ENCODE data around the gene COL11A1.
"Not testable (repeated sequence)": the region's sequence is repeated elsewhere in the genome, so short reads cannot be mapped to it uniquely, and the experiment has no call there.

COL11A1 gene

GRCh38 chr1:103069201-103069600, 39.1 kb downstream of the COL11A1 start:
- no peak overlapping the region for H3K27ac ChIP-seq (ENCODE audit: low read depth, low read length)
- no peaks in the 10 kb centered on the region for H3K79me2 ChIP-seq (ENCODE audit: control insufficient read depth, low read length)
- H3K4me2 ChIP-seq (ENCODE audit: low read length): no peak overlapping the region
- H3K9me3 ChIP-seq (ENCODE audit: control insufficient read depth, insufficient read depth, low read length): no peaks in the 10 kb centered on the region
- no peaks in the 10 kb centered on the region for H3K4me1 ChIP-seq (ENCODE audit: control insufficient read depth, low read length)
- H3F3A ChIP-seq (ENCODE audit: control insufficient read depth, insufficient read depth): no peaks in the 10 kb centered on the region
- no peaks in the 10 kb centered on the region for H3K27me3 ChIP-seq (ENCODE audit: control insufficient read depth, low read length)
- no peaks in the 10 kb centered on the region for H3K9me2 ChIP-seq (replicated peaks; ENCODE audit: control insufficient read depth, low read length)
- H3K4me3 ChIP-seq (ENCODE audit: low read length): no peak overlapping the region
- H4K20me1 ChIP-seq (ENCODE audit: control insufficient read depth, insufficient read depth, low read depth, low read length): no peaks in the 10 kb centered on the region
- TF ChIP-seq EZH2phosphoT487 (IDR thresholded peaks at IDR 0.05; ENCODE audit: borderline replicate concordance, low read length): no peak
- no peak for TF ChIP-seq CTCF (IDR thresholded peaks at IDR 0.05; ENCODE audit: low read depth, low read length, poor library complexity, severe bottlenecking)
- no peaks in the 10 kb centered on the region for H3K36me3 ChIP-seq (ENCODE audit: control insufficient read depth, low read length)

- H4K20me1 ChIP-seq (ENCODE audit: control insufficient read depth, insufficient read depth, low read depth, low read length): no peaks in the 10 kb centered on the region
- H3K36me3 ChIP-seq (ENCODE audit: control insufficient read depth, low read length): no peaks in the 10 kb centered on the region
- no peak overlapping the region for H3K4me2 ChIP-seq (ENCODE audit: low read length)
- no peaks in the 10 kb centered on the region for H3K4me1 ChIP-seq (ENCODE audit: control insufficient read depth, low read length)
- H3F3A ChIP-seq (ENCODE audit: control insufficient read depth, insufficient read depth): no peaks in the 10 kb centered on the region
- H3K9me2 ChIP-seq (replicated peaks; ENCODE audit: control insufficient read depth, low read length): no peaks in the 10 kb centered on the region
- no peak for TF ChIP-seq CTCF (IDR thresholded peaks at IDR 0.05; ENCODE audit: low read depth, low read length, poor library complexity, severe bottlenecking)
- no peak for TF ChIP-seq EZH2phosphoT487 (IDR thresholded peaks at IDR 0.05; ENCODE audit: borderline replicate concordance, low read length)
- no peaks in the 10 kb centered on the region for H3K27me3 ChIP-seq (ENCODE audit: control insufficient read depth, low read length)
- no peak overlapping the region for H3K27ac ChIP-seq (ENCODE audit: low read depth, low read length)
- H3K4me3 ChIP-seq (ENCODE audit: low read length): no peak overlapping the region
- no peaks in the 10 kb centered on the region for H3K9me3 ChIP-seq (ENCODE audit: control insufficient read depth, insufficient read depth, low read length)
- no peaks in the 10 kb centered on the region for H3K79me2 ChIP-seq (ENCODE audit: control insufficient read depth, low read length)
These were observed 44.4 kb downstream of the COL11A1 start for GRCh38 chr1:103063921-103064320.

GRCh38 chr1:103058391-103058790, 49.9 kb downstream of the COL11A1 start:
- no peaks in the 10 kb centered on the region for H3K79me2 ChIP-seq (ENCODE audit: control insufficient read depth, low read length)
- H3K27me3 ChIP-seq (ENCODE audit: control insufficient read depth, low read length): no peaks in the 10 kb centered on the region
- H3K27ac ChIP-seq (ENCODE audit: low read depth, low read length): no peak overlapping the region
- no peak overlapping the region for H3K4me2 ChIP-seq (ENCODE audit: low read length)
- H3K4me1 ChIP-seq (ENCODE audit: control insufficient read depth, low read length): no peaks in the 10 kb centered on the region
- H3K9me3 ChIP-seq (ENCODE audit: control insufficient read depth, insufficient read depth, low read length): no peaks in the 10 kb centered on the region
- no peaks in the 10 kb centered on the region for H4K20me1 ChIP-seq (ENCODE audit: control insufficient read depth, insufficient read depth, low read depth, low read length)
- H3K4me3 ChIP-seq (ENCODE audit: low read length): no peak overlapping the region
- H3K36me3 ChIP-seq (ENCODE audit: control insufficient read depth, low read length): no peaks in the 10 kb centered on the region
- H3F3A ChIP-seq (ENCODE audit: control insufficient read depth, insufficient read depth): no peaks in the 10 kb centered on the region
- no peaks in the 10 kb centered on the region for H3K9me2 ChIP-seq (replicated peaks; ENCODE audit: control insufficient read depth, low read length)
- TF ChIP-seq EZH2phosphoT487 (IDR thresholded peaks at IDR 0.05; ENCODE audit: borderline replicate concordance, low read length) (no peak), CTCF (IDR thresholded peaks at IDR 0.05; ENCODE audit: low read depth, low read length, poor library complexity, severe bottlenecking) (no peak)

- Histone ChIP-seq H3K9me3 (ENCODE audit: control insufficient read depth, insufficient read depth, low read length) (no peaks in the 10 kb centered on the region), H3K4me1 (ENCODE audit: control insufficient read depth, low read length) (no peaks in the 10 kb centered on the region), H3K4me3 (ENCODE audit: low read length) (no peak overlapping the region), H3F3A (ENCODE audit: control insufficient read depth, insufficient read depth) (no peaks in the 10 kb centered on the region), H3K27me3 (ENCODE audit: control insufficient read depth, low read length) (no peaks in the 10 kb centered on the region), H3K27ac (ENCODE audit: low read depth, low read length) (no peak overlapping the region), H3K79me2 (ENCODE audit: control insufficient read depth, low read length) (no peaks in the 10 kb centered on the region), H3K9me2 (replicated peaks; ENCODE audit: control insufficient read depth, low read length) (no peaks in the 10 kb centered on the region), H3K36me3 (ENCODE audit: control insufficient read depth, low read length) (no peaks in the 10 kb centered on the region), H3K4me2 (ENCODE audit: low read length) (no peak overlapping the region), H4K20me1 (ENCODE audit: control insufficient read depth, insufficient read depth, low read depth, low read length) (no peaks in the 10 kb centered on the region)
- TF ChIP-seq CTCF (IDR thresholded peaks at IDR 0.05; ENCODE audit: low read depth, low read length, poor library complexity, severe bottlenecking): no peak
- no peak for TF ChIP-seq EZH2phosphoT487 (IDR thresholded peaks at IDR 0.05; ENCODE audit: borderline replicate concordance, low read length)
These were observed 51.9 kb downstream of the COL11A1 start for GRCh38 chr1:103056423-103056822.

- not testable (repeated sequence) for H3F3A ChIP-seq (ENCODE audit: control insufficient read depth, insufficient read depth); H3K9me2 ChIP-seq (replicated peaks; ENCODE audit: control insufficient read depth, low read length); H4K20me1 ChIP-seq (ENCODE audit: control insufficient read depth, insufficient read depth, low read depth, low read length); H3K9me3 ChIP-seq (ENCODE audit: control insufficient read depth, insufficient read depth, low read length); H3K4me3 ChIP-seq (ENCODE audit: low read length); H3K4me2 ChIP-seq (ENCODE audit: low read length); H3K27ac ChIP-seq (ENCODE audit: low read depth, low read length); H3K79me2 ChIP-seq (ENCODE audit: control insufficient read depth, low read length); H3K36me3 ChIP-seq (ENCODE audit: control insufficient read depth, low read length); H3K27me3 ChIP-seq (ENCODE audit: control insufficient read depth, low read length); H3K4me1 ChIP-seq (ENCODE audit: control insufficient read depth, low read length)
These were observed 80.2 kb downstream of the COL11A1 start for GRCh38 chr1:103028110-103028509.

Data from DOHH2 (cell line).